ENCODE measurements around the gene IL25.

GRCh38 chr14:23364164-23365035, 8.2 kb upstream of the IL25 start:
- TF ChIP-seq, protein P1, sequence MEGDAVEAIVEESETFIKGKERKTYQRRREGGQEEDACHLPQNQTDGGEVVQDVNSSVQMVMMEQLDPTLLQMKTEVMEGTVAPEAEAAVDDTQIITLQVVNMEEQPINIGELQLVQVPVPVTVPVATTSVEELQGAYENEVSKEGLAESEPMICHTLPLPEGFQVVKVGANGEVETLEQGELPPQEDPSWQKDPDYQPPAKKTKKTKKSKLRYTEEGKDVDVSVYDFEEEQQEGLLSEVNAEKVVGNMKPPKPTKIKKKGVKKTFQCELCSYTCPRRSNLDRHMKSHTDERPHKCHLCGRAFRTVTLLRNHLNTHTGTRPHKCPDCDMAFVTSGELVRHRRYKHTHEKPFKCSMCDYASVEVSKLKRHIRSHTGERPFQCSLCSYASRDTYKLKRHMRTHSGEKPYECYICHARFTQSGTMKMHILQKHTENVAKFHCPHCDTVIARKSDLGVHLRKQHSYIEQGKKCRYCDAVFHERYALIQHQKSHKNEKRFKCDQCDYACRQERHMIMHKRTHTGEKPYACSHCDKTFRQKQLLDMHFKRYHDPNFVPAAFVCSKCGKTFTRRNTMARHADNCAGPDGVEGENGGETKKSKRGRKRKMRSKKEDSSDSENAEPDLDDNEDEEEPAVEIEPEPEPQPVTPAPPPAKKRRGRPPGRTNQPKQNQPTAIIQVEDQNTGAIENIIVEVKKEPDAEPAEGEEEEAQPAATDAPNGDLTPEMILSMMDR (conservative IDR thresholded peaks at IDR 0.05) = no peak
- TF ChIP-seq ZFX (IDR thresholded peaks at IDR 0.05) = no peak

Measured in C4-2B (cell line).